Dermis blood vessel endothelial cell (primary cell): ENCODE data around the gene FARP1. TPM values are rescaled to one million over a fixed set of nuclear protein-coding genes. Genes with fewer than 3 reads are reported as not detected.
A peak's percentile ranks its signal among the peaks of the same experiment; 100 is the strongest.

Experiments
- DNase-seq: peaks from one replicate; pipeline ENCODE4 v3.0.0; 2010
- total RNA-seq: library from RNA; depleted of rRNA; stranded (reverse); fragments of >200 nt; gene quantifications from 2 replicates; pipeline ENCODE4 v1.2.3, GENCODE V29; 2014

Gene FARP1
- total RNA-seq, 1 donor from 2014 or later = 17.2 TPM

- DNase-seq = no peak
Measured at GRCh38 chr13:98473135-98473787, 330.4 kb downstream of the FARP1 start.

GRCh38 chr13:98473788-98474144 lies 330.9 kb downstream of the FARP1 start:
- no peak for DNase-seq

GRCh38 chr13:98474292-98474691 lies 331.4 kb downstream of the FARP1 start:
- DNase-seq = no peak

- no peak for DNase-seq
Measured at GRCh38 chr13:98474761-98475160, 331.9 kb downstream of the FARP1 start.

GRCh38 chr13:98475522-98475921 lies 332.6 kb downstream of the FARP1 start:
- peak; percentile 40 for DNase-seq

- DNase-seq = peak; percentile 27
Measured at GRCh38 chr13:98476106-98476505, 333.2 kb downstream of the FARP1 start.

- DNase-seq = peak; percentile 84
Measured at GRCh38 chr13:98476538-98476966, 333.7 kb downstream of the FARP1 start.

GRCh38 chr13:98478189-98479129 lies 335.6 kb downstream of the FARP1 start:
- DNase-seq = peak; percentile 46

GRCh38 chr13:98479496-98480003 lies 336.7 kb downstream of the FARP1 start:
- no peak for DNase-seq

GRCh38 chr13:98480915-98481877 lies 338.3 kb downstream of the FARP1 start:
- no peak for DNase-seq

- no peak for DNase-seq
Measured at GRCh38 chr13:98482476-98483444, 339.9 kb downstream of the FARP1 start.

- DNase-seq = no peak
Measured at GRCh38 chr13:98483601-98484288, 340.9 kb downstream of the FARP1 start.

GRCh38 chr13:98484289-98485219 lies 341.7 kb downstream of the FARP1 start:
- DNase-seq = peak; percentile 91

GRCh38 chr13:98485561-98485960 lies 342.7 kb downstream of the FARP1 start:
- DNase-seq = no peak

- no peak for DNase-seq
Measured at GRCh38 chr13:98486412-98486811, 343.5 kb downstream of the FARP1 start.

GRCh38 chr13:98487016-98487415 lies 344.1 kb downstream of the FARP1 start:
- no peak for DNase-seq

- DNase-seq = no peak
Measured at GRCh38 chr13:98487522-98487921, 344.6 kb downstream of the FARP1 start.

GRCh38 chr13:98488736-98489135 lies 345.8 kb downstream of the FARP1 start:
- DNase-seq = no peak

GRCh38 chr13:98489446-98490194 lies 346.7 kb downstream of the FARP1 start:
- no peak for DNase-seq
